GM18907 (cell line): ENCODE measurements around the gene HNF4A.
"Not testable (repeated sequence)": the region's sequence is repeated elsewhere in the genome, so short reads cannot be mapped to it uniquely, and the experiment has no call there.

ENCODE experiments used
- ATAC-seq: cut with Tn5 transposase; IDR thresholded peaks from one replicate; pipeline ENCODE4 v1.9.1; 2021; ENCODE audit warnings: mild to moderate bottlenecking, moderate library complexity; ENCODE audit not compliant: unreplicated experiment

HNF4A gene

DNA sequence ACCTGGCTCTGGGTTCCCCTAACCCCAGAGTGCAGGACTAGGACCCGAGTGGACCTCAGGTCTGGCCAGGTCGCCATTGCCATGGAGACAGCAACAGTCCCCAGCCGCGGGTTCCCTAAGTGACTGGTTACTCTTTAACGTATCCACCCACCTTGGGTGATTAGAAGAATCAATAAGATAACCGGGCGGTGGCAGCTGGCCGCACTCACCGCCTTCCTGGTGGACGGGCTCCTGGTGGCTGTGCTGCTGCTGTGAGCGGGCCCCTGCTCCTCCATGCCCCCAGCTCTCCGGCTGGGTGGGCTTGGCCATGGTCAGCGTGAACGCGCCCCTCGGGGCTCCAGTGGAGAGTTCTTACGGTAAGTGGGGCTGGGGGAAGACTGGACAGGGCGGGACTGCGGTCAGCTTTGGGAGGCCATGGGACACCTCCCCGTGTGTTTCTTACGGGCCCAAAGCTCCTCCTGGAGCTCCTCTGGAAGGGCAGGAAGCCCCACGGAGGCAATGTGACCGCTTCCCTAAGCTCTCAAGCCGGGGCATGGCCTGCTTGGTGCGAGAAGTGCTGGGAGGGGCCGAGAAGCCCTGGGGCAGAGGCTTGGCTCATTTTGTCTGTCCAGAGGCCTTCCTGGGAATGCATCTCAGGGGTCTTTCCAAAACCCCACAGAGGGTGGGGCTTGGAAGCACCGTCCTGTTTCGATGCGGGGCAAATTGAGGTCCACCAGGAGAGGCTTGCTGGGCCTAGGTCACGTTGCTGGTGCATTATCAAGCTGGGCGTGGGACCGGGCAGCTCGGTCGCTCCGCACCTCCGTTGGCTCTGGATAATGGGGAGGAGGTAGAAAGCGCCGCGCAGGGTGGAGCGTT is at the start of gene HNF4A:
Gene HNF4A (plus strand): TSS at position 202 of the 855 bp plus-strand sequence. CDS start 106 bp downstream, at position 308.
- ATAC-seq: no peak

DNA sequence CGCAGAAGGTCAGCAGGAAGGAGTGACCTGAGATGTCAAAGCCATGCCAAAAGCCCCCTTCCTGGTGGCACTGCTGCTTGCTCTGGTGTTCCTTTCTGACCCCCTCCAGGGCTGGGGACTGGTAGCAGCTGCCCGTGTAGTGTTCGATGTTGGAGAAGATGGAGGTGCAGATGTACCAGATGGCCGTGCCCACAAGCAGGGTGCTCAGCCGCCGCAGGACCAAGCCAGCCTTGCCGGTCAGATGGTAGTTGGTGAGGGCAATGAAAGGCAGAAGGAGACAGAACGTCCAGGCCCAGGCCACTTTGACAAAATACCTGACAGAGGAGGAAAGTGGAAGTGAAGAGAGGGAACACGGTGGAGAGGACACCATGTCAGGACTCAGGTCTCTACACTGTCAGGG is 48.6 kb upstream of the HNF4A start:
- ATAC-seq: no peak

GRCh38 chr20:44309763-44310663 is 45.5 kb upstream of the HNF4A start:
- ATAC-seq: peak; percentile 6

- peak; percentile 88 for ATAC-seq
Observed at GRCh38 chr20:44310664-44311639, 44.5 kb upstream of the HNF4A start, which contains the start of gene FITM2. Gene FITM2 (minus strand): TSS chr20:44311202. CDS start chr20:44311148, 54 bp downstream.

DNA sequence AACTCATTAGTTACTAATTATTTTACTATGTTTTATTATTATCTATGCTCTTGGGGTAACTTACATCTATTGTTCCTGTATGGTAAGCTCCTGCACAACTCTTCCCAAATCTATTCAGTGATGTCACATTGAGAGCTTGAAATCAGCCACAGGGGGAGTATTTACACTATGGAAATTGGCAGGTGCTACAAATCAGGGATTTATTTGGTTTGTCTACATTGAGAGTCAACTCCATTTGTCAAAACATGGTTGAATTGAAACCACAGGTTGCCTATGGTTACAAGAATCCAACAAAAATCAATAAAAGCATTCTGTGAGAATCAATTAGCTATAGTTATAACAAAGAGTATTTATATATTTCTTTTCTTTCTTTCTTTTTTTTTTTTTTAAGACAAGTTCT is 40.6 kb upstream of the HNF4A start:
- no peak for ATAC-seq

- ATAC-seq: no peak
Observed at GRCh38 chr20:44319839-44320422, 35.6 kb upstream of the HNF4A start.

- no peak for ATAC-seq
Observed at GRCh38 chr20:44324343-44324742, 31.2 kb upstream of the HNF4A start.

- no peak for ATAC-seq
Observed at GRCh38 chr20:44326391-44327159, 28.9 kb upstream of the HNF4A start.

DNA sequence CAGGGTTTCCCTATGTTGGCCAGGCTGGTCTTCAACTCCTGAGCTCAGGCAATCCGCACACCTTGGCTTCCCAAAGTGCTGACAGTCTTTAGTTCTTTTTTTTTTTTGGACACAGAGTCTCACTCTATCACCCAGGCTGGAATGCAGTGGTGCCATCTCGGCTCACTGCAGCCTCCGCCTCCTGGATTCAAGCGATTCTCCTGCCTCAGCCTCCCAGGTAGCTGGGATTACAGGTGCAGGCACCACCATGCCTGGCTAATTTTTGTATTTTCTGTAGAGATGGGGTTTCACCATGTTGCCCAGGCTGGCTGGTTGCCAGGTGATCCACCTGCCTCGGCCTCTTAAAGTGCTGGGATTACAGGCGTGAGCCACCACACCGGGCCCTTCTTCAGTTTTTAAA is 27.8 kb upstream of the HNF4A start:
- ATAC-seq: not testable (repeated sequence)

DNA sequence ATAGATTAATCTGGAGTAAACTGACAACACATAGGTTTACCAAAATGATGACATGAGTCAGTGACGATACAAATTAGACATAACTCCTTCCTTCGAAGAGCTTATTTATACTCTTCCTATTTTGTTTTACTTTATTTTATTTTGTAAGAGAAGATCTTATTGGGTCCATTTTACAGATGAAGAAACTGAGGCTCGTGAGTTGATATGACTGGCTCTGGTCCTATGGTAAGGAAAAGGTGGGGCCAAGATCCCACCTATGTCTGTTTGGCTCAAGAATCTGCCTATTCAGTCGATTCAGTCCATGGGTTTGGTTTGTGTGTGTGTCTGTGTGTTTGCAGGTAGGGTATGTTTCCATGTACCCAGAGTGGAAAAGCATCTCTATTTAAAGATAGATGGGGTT is 27.1 kb upstream of the HNF4A start:
- no peak for ATAC-seq

DNA sequence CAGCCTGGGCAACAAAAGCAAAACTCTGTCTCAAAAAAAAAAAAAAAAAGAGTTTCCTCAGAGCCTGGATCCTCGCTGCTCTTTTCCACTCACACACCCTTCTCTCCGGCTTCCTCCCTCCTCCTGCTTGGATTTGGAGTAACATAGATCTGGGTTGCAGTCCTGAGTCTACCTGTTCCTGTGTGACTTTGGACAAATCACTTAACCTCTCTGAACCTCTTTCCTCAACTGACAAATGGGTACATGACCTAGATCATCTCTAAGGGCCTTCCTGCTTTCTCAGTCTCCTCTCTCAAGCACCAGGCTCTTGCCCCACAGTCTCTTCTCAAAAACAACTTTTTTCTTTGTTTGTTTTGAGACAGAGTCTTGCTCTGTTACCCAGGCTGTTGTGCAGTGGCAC is 24.3 kb upstream of the HNF4A start:
- no peak for ATAC-seq

GRCh38 chr20:44334306-44334705 is 21.2 kb upstream of the HNF4A start:
- ATAC-seq: no peak

DNA sequence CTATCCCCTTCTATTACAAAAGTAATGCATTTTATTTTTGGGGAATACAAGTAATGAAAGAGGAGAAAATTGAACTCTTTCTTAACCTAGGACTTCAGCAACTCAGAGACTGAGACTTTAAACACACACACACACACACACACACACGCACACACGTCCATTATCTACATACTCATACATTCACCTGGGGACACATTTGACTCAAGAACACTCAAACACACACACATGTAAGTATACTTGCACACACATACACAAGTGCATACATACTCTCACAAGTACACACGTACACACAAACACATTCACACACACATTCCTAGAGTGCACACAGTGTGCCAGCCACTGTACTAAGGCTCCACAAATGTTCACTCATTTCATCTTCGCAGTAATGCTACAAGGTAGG is 20.8 kb upstream of the HNF4A start:
- ATAC-seq: no peak

DNA sequence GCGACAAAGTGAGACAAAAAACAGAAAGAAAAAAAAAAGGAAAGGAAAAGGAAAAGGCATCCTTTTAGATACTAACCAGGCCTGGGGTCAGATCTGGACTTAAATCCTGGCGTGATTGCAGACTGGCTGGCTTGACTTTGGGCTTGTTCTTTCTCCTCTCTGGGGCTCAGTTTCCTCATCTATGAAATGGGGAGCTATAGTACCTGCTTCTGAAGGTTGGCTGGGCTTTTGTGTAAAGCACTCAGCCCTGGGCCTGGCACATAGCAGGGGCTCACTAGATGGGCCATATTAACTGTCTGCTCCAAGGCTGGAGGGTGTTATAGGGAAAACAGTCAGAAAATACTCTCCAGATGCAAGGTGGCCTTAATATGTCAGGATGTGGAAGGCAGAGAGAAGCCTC is 19.8 kb upstream of the HNF4A start:
- ATAC-seq: no peak

DNA sequence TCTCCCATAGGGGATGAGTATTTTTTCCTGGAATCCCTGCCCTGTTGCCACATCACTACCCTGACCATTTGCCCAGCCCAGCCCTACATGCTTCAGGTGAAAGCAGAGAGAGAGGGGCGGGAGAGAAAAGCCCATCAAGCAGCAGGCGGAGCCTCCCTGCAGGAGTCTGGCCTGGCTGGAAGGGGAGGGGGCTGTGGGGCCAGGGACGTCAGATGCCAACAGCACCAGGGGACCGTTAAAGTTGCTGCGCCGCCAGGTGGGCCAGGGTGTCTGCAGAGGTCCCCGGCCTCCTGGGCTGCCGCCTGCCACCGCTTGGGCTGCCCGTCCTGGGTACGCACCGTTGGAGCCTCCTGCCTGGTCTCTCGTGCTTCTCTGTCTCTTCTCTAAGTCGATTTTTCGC is 19.4 kb upstream of the HNF4A start:
- ATAC-seq: no peak

DNA sequence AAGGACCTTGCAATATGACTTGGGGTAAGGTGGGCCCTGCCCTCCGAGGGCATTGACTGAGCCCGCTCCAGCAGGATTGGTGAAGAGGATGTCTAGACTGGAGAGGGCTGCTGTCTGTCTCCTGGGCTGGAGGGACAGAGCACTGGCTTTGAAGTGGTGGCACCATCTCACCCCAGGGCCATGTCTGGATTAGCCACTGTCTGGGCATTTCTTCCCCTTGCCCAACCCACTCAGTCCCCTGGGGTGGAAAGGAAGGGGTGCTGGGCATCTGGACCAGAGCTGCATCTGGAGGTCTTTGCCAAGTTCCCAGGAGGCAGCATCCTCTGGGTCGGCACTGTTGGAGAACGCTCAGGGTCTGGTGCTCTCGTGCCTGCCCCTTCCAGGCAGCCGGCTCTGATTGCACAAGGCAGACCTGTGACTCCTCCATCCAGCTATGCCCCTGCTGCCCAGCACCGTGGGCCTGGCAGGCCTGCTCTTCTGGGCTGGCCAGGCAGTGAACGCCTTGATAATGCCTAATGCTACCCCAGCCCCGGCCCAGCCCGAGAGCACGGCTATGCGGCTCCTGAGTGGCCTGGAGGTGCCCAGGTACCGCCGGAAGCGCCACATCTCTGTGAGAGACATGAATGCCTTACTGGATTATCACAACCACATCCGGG is 18.6 kb upstream of the HNF4A start, which contains the start of gene R3HDML:
Gene R3HDML (plus strand): TSS at position 319 of the 656 bp plus-strand sequence. CDS start 115 bp downstream, at position 434.
- no peak for ATAC-seq

DNA sequence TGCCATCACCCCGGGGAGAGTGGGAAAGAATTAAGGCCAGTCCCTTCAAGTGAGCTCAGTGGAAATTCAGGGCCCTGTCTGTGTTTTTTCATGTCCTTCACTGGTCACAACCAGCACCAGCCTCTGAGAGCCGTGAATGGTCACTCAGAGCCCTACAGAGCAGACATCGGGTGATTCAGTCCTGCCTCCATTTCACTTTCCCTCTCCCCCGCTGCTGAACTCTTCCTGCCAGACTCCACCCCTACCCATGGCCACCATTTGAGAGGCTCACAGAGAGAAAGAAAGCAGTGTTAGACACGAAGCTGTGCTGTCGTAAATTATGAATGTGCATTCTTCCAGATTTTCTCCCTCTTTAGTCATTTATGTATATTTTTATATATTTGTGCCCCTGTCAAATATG is 13.3 kb upstream of the HNF4A start:
- no peak for ATAC-seq

DNA sequence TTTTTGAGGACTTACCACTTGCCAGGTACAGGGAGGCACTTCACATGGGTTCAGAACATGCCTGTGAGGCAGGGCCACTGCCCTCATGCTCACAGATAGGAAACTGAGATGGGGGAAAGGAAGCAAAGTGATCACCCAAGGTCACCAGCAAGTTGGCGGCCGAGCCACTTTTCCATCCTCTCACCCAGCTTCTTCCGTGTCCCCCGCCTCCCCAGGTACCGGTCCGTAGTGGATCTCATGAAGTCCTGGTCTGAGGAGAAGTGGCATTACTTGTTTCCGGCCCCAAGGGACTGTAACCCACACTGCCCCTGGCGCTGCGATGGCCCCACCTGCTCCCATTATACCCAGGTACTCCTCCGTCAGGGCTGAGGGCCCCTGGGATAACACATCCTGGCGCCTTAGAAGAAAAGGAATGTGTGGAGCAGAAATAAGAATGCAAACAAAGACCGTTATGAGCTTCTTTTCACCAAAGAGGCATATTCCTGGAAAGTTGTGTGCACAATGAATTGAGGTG is 12.3 kb upstream of the HNF4A start:
- ATAC-seq: no peak

- ATAC-seq: no peak
Observed at GRCh38 chr20:44344723-44345122, 10.8 kb upstream of the HNF4A start.
